ENCODE measurements around the gene TMEM38A. TPM values are rescaled to one million over a fixed set of nuclear protein-coding genes. Genes with fewer than 3 reads are reported as not detected.
"Not testable (repeated sequence)": the region's sequence is repeated elsewhere in the genome, so short reads cannot be mapped to it uniquely, and the experiment has no call there.

Gene TMEM38A
- total RNA-seq, 4 donors from 2014 or later: 2.3 to 2.8 (median 2.7) TPM

DNA sequence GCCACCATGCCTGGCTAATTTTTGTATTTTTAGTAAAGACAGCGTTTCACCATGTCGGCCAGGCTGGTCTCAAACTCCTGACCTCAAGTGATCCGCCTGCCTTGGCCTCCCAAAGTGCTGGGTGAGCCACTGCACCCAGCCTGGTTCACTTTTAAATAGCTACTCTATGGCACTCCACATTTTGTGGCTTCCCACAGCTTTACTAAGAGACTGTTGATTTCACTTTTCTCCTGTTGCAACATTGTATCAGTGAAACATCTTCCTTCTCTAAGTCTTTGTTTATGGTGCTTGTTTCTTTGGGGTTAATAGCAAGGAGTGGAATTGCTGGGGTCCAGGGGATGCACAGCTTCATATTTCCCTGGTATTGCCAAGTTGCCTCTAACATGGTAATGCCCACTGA is 12.3 kb downstream of the TMEM38A start:
- DNase-seq (ENCODE audit: low spot score in 2 of 2): no peak
- TF ChIP-seq POLR2A (IDR thresholded peaks at IDR 0.05): no peak
- TF ChIP-seq CTCF (IDR thresholded peaks at IDR 0.05): no peak
- no peak for TF ChIP-seq EP300 (IDR thresholded peaks at IDR 0.05)
- TF ChIP-seq POLR2AphosphoS5 (IDR thresholded peaks at IDR 0.05): no peak
- no peaks in the 10 kb centered on the region for H3K4me1 ChIP-seq
- no peaks in the 10 kb centered on the region for H3K36me3 ChIP-seq
- 71% methylated on average over 3 of the region's 3 CpGs for WGBS
- no peak overlapping the region for H3K27ac ChIP-seq
- no peaks in the 10 kb centered on the region for H3K27me3 ChIP-seq
- H3K4me3 ChIP-seq: no peak overlapping the region
- H3K9me3 ChIP-seq: no peaks in the 10 kb centered on the region

DNA sequence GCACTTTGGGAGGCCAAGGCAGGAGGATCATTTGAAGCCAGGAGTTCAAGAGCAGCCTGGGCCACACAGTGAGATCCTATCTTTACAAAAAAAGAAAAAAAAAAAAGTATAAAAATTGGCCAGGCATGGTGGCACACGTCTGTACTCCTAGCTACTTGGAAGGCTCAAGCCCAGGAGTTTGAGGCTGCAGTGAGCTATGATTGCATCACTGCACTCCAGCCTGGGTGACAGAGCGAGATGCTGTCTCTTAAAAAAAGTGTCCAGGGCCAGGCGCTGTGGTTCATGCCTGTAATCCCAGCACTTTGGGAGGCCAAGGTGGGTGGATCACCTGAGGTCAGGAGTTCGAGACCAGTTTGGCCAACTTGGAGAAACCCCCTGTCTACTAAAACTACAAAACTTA is 12.9 kb downstream of the TMEM38A start:
- H3K27me3 ChIP-seq; H3K9me3 ChIP-seq; H3K4me3 ChIP-seq; H3K27ac ChIP-seq; DNase-seq (ENCODE audit: low spot score in 2 of 2); H3K4me1 ChIP-seq; H3K36me3 ChIP-seq: not testable (repeated sequence)
- WGBS: 80% methylated on average over 4 of the region's 4 CpGs

- no peak for DNase-seq (ENCODE audit: low spot score in 2 of 2)
- Histone ChIP-seq H3K27me3 (no peaks in the 10 kb centered on the region), H3K27ac (no peak overlapping the region), H3K36me3 (peaks cover 7% of the 10 kb centered on the region), H3K4me3 (no peak overlapping the region), H3K9me3 (peaks cover 5% of the 10 kb centered on the region), H3K4me1 (no peaks in the 10 kb centered on the region)
- WGBS: 83% methylated on average over 15 of the region's 15 CpGs
- no peak for TF ChIP-seq EP300 (IDR thresholded peaks at IDR 0.05)
- TF ChIP-seq POLR2AphosphoS5 (IDR thresholded peaks at IDR 0.05): no peak
- TF ChIP-seq POLR2A (IDR thresholded peaks at IDR 0.05): no peak
- TF ChIP-seq CTCF (IDR thresholded peaks at IDR 0.05): no peak
Measured at GRCh38 chr19:16676101-16676798, 15.3 kb downstream of the TMEM38A start.

- TF ChIP-seq POLR2AphosphoS5 (IDR thresholded peaks at IDR 0.05): no peak
- no peak for TF ChIP-seq POLR2A (IDR thresholded peaks at IDR 0.05)
- no peak for TF ChIP-seq EP300 (IDR thresholded peaks at IDR 0.05)
- TF ChIP-seq CTCF (IDR thresholded peaks at IDR 0.05): no peak
- Histone ChIP-seq H3K36me3 (peaks cover 14% of the 10 kb centered on the region), H3K9me3 (peaks cover 5% of the 10 kb centered on the region), H3K27ac (no peak overlapping the region), H3K4me3 (no peak overlapping the region), H3K4me1 (no peaks in the 10 kb centered on the region), H3K27me3 (no peaks in the 10 kb centered on the region)
- DNase-seq (ENCODE audit: low spot score in 2 of 2): no peak
Measured at GRCh38 chr19:16677055-16677454, 16.1 kb downstream of the TMEM38A start.

DNA sequence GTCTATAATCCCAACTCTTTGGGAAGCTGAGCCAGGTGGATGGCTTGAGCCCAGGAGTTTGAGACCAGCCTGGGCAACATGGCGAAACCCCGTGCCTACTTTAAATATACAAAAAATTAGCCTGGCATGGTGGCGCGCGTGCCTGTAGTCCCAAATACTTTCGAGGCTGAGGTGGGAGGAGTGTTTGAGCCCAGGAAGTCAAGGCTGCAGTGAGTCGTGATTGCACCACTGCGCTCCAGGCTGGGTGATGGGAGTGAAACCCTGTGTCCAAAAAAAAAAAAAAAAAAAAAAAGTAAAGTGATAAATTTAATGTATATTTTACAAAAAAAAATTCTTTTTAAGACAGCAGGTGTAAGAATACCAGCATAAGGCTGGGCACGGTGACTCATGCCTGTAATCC is 17.6 kb downstream of the TMEM38A start:
- H3K36me3 ChIP-seq: peaks cover 14% of the 10 kb centered on the region
- peaks cover 5% of the 10 kb centered on the region for H3K9me3 ChIP-seq
- no peaks in the 10 kb centered on the region for H3K4me1 ChIP-seq
- H3K27me3 ChIP-seq: no peaks in the 10 kb centered on the region
- no peak overlapping the region for H3K27ac ChIP-seq
- no peak overlapping the region for H3K4me3 ChIP-seq
- DNase-seq (ENCODE audit: low spot score in 2 of 2): no peak
- WGBS: 82% methylated on average over 9 of the region's 9 CpGs
- TF ChIP-seq EP300 (IDR thresholded peaks at IDR 0.05) (no peak), POLR2A (IDR thresholded peaks at IDR 0.05) (no peak), CTCF (IDR thresholded peaks at IDR 0.05) (no peak)

- TF ChIP-seq CTCF (IDR thresholded peaks at IDR 0.05) (no peak), POLR2A (IDR thresholded peaks at IDR 0.05) (no peak), EP300 (IDR thresholded peaks at IDR 0.05) (no peak), POLR2AphosphoS5 (IDR thresholded peaks at IDR 0.05) (no peak)
- 100% methylated on average over 3 of the region's 11 CpGs for WGBS
Measured at GRCh38 chr19:16679811-16680210, 18.9 kb downstream of the TMEM38A start.

More at GRCh38 chr19:16679811-16680210, 18.9 kb downstream of the TMEM38A start:
- H3K36me3 ChIP-seq: peaks cover 14% of the 10 kb centered on the region
- H3K4me1 ChIP-seq: no peaks in the 10 kb centered on the region
- peaks cover 5% of the 10 kb centered on the region for H3K9me3 ChIP-seq
- no peak overlapping the region for H3K4me3 ChIP-seq
- no peaks in the 10 kb centered on the region for H3K27me3 ChIP-seq
- no peak for DNase-seq (ENCODE audit: low spot score in 2 of 2)
- H3K27ac ChIP-seq: no peak overlapping the region

All from suprapubic skin (tissue), 4 donors.